ENCODE results near the gene RIPK1. TPM values are rescaled to one million over a fixed set of nuclear protein-coding genes. Genes with fewer than 3 reads are reported as not detected.

RIPK1 gene
- total and polyA plus RNA-seq, 10 of the 15 experiments (the other 5 are each of a cell fraction or from before 2014, with no cell fraction given), result 1.6 to 11.2 (median 6.3) TPM

GRCh38 chr6:3037638-3038365, 30.5 kb upstream of the RIPK1 start (continued):
- TF ChIP-seq ZBTB4 (CRISPR knock-in tag; IDR thresholded peaks at IDR 0.05) (no peak), SMARCA5 (IDR thresholded peaks at IDR 0.05) (no peak), BCL3 (IDR thresholded peaks at IDR 0.05; ENCODE audit: borderline replicate concordance, insufficient read depth, low read depth, low read length, poor library complexity, severe bottlenecking) (no peak), KLF5 (IDR thresholded peaks at IDR 0.05; ENCODE audit: partially characterized antibody) (no peak), DPF2 (IDR thresholded peaks at IDR 0.05) (no peak), SUZ12 (IDR thresholded peaks at IDR 0.05; ENCODE audit: unreplicated experiment) (no peak), PML (IDR thresholded peaks at IDR 0.05; ENCODE audit: low read length) (no peak)

Data from GM12878 (cell line).